ENCODE data around the gene UBE2Q2.

DNA sequence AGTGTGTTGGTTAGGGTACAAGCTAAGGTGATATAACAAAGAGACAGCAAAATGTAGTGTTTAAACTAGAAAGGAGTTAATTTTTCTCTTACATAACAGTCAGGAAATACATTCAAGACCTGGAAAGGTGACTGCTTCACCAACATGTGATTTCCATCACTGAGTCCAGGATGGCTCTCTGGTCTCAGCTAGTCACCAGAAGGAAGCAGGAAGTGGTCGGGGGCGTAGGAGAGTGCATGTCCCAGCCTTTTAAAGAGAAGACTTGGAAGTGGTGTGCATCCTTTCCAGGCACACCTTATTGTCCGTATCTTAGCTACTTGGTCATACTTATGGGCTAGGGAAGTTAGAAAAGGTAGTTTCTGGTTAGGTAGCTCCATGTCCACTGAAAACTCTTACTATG, 11.1 kb upstream of the UBE2Q2 start:
- TF ChIP-seq, protein P1, sequence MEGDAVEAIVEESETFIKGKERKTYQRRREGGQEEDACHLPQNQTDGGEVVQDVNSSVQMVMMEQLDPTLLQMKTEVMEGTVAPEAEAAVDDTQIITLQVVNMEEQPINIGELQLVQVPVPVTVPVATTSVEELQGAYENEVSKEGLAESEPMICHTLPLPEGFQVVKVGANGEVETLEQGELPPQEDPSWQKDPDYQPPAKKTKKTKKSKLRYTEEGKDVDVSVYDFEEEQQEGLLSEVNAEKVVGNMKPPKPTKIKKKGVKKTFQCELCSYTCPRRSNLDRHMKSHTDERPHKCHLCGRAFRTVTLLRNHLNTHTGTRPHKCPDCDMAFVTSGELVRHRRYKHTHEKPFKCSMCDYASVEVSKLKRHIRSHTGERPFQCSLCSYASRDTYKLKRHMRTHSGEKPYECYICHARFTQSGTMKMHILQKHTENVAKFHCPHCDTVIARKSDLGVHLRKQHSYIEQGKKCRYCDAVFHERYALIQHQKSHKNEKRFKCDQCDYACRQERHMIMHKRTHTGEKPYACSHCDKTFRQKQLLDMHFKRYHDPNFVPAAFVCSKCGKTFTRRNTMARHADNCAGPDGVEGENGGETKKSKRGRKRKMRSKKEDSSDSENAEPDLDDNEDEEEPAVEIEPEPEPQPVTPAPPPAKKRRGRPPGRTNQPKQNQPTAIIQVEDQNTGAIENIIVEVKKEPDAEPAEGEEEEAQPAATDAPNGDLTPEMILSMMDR (IDR thresholded peaks at IDR 0.05 in 4 of 5, conservative IDR thresholded peaks at IDR 0.05 in 1 of 5): no peak
- TF ChIP-seq POLR2A (IDR thresholded peaks at IDR 0.05): no peak

Data from gastrocnemius medialis (tissue), 4 donors.